HG03558 (cell line): ENCODE results near the gene DNAJC9.

Experiments
- ATAC-seq: cut with Tn5 transposase; IDR thresholded peaks from one replicate; pipeline ENCODE4 v1.9.1; 2021; ENCODE audit warnings: moderate number of reproducible peaks; ENCODE audit not compliant: unreplicated experiment; ENCODE audit errors: extremely low read depth

DNAJC9 gene

GRCh38 chr10:73244866-73245477 is 2.1 kb downstream of the DNAJC9 start:
- no peak for ATAC-seq

- no peak for ATAC-seq
Measured at GRCh38 chr10:73239908-73240307, 7.1 kb downstream of the DNAJC9 start.

- no peak for ATAC-seq
Measured at GRCh38 chr10:73238990-73239566, 8.0 kb downstream of the DNAJC9 start.

- no peak for ATAC-seq
Measured at GRCh38 chr10:73234695-73235094, 12.4 kb downstream of the DNAJC9 start.

- ATAC-seq: no peak
Measured at GRCh38 chr10:73233883-73234282, 13.2 kb downstream of the DNAJC9 start.

- ATAC-seq: no peak
Measured at GRCh38 chr10:73232887-73233286, 14.2 kb downstream of the DNAJC9 start.

- ATAC-seq: no peak
Measured at GRCh38 chr10:73229567-73229966, 17.5 kb downstream of the DNAJC9 start.

- ATAC-seq: no peak
Measured at GRCh38 chr10:73228247-73228646, 18.8 kb downstream of the DNAJC9 start.

- ATAC-seq: no peak
Measured at GRCh38 chr10:73226663-73227062, 20.4 kb downstream of the DNAJC9 start.

- ATAC-seq: no peak
Measured at GRCh38 chr10:73225518-73225917, 21.5 kb downstream of the DNAJC9 start.

- no peak for ATAC-seq
Measured at GRCh38 chr10:73220989-73221388, 26.1 kb downstream of the DNAJC9 start.

- no peak for ATAC-seq
Measured at GRCh38 chr10:73219384-73219783, 27.7 kb downstream of the DNAJC9 start.

- ATAC-seq: no peak
Measured at GRCh38 chr10:73218431-73219191, 28.4 kb downstream of the DNAJC9 start.

GRCh38 chr10:73217628-73218027 is 29.4 kb downstream of the DNAJC9 start:
- ATAC-seq: no peak

- no peak for ATAC-seq
Measured at GRCh38 chr10:73215749-73216148, 31.3 kb downstream of the DNAJC9 start.

GRCh38 chr10:73211106-73211811 is 35.8 kb downstream of the DNAJC9 start:
- ATAC-seq: no peak

- ATAC-seq: no peak
Measured at GRCh38 chr10:73210395-73211105, 36.5 kb downstream of the DNAJC9 start.

- ATAC-seq: no peak
Measured at GRCh38 chr10:73209705-73210104, 37.4 kb downstream of the DNAJC9 start.

- no peak for ATAC-seq
Measured at GRCh38 chr10:73207883-73208282, 39.2 kb downstream of the DNAJC9 start.

GRCh38 chr10:73206385-73206784 is 40.7 kb downstream of the DNAJC9 start:
- no peak for ATAC-seq
